Measurements from ENCODE around the gene DIS3L.
A peak's percentile ranks its signal among the peaks of the same experiment; 100 is the strongest.
"Not testable (repeated sequence)": the region's sequence is repeated elsewhere in the genome, so short reads cannot be mapped to it uniquely, and the experiment has no call there.

Gene DIS3L

GRCh38 chr15:66293419-66294156 is at the start of gene DIS3L:
TSS of gene DIS3L (plus strand) at chr15:66293568. CDS start at chr15:66293597, 29 bp downstream.
- peak; percentile 70 for DNase-seq

- DNase-seq, result not testable (repeated sequence)
Measured at GRCh38 chr15:66245832-66246231, 47.5 kb upstream of the DIS3L start.

- no peak for DNase-seq
Measured at GRCh38 chr15:66246937-66247336, 46.4 kb upstream of the DIS3L start.

- no peak for DNase-seq
Measured at GRCh38 chr15:66249605-66250174, 43.7 kb upstream of the DIS3L start.

- DNase-seq, result no peak
Measured at GRCh38 chr15:66251065-66251789, 42.1 kb upstream of the DIS3L start.

GRCh38 chr15:66251790-66252684 is 41.3 kb upstream of the DIS3L start:
- peak; percentile 23 for DNase-seq

- DNase-seq, result no peak
Measured at GRCh38 chr15:66252685-66253417, 40.5 kb upstream of the DIS3L start.

- no peak for DNase-seq
Measured at GRCh38 chr15:66253418-66254088, 39.8 kb upstream of the DIS3L start, which contains the start of gene MEGF11. TSS of gene MEGF11 (minus strand) at chr15:66253750. CDS start at chr15:66128403, 125,347 bp downstream.

GRCh38 chr15:66254089-66254950 is 39.0 kb upstream of the DIS3L start:
- no peak for DNase-seq

GRCh38 chr15:66254951-66255676 is 38.3 kb upstream of the DIS3L start:
- no peak for DNase-seq

GRCh38 chr15:66256692-66257091 is 36.7 kb upstream of the DIS3L start:
- no peak for DNase-seq

GRCh38 chr15:66261056-66261455 is 32.3 kb upstream of the DIS3L start:
- no peak for DNase-seq

GRCh38 chr15:66262837-66263236 is 30.5 kb upstream of the DIS3L start:
- DNase-seq, result not testable (repeated sequence)

GRCh38 chr15:66264859-66265513 is 28.4 kb upstream of the DIS3L start:
- DNase-seq, result no peak

GRCh38 chr15:66269326-66270090 is 23.9 kb upstream of the DIS3L start:
- no peak for DNase-seq

GRCh38 chr15:66270932-66271331 is 22.4 kb upstream of the DIS3L start:
- DNase-seq, result no peak

- DNase-seq, result no peak
Measured at GRCh38 chr15:66275352-66275751, 18.0 kb upstream of the DIS3L start.

- DNase-seq, result no peak
Measured at GRCh38 chr15:66276546-66276945, 16.8 kb upstream of the DIS3L start.

Data from CD4-positive, alpha-beta T cell treated with Interleukin-15 for 1 hour (primary cell).